GM23248 (cell line): ENCODE data around the gene GSDME.

Source experiments
- EZH2 ChIP-seq: fragments of 200-600 bp; sonication (generic); IDR thresholded peaks from 2 replicates; pipeline ENCODE4 v1.6.1; 2018; ENCODE audit warnings: antibody characterized with exemption, mild to moderate bottlenecking; ENCODE audit not compliant: insufficient read depth, poor library complexity, severe bottlenecking
- EZH2phosphoT487 ChIP-seq: fragments of 200-600 bp; sonication (generic); IDR thresholded peaks from 2 replicates; pipeline ENCODE4 v1.6.1; 2018; ENCODE audit warnings: antibody characterized with exemption, moderate library complexity, mild to moderate bottlenecking, low read depth; ENCODE audit not compliant: insufficient read depth

DNA sequence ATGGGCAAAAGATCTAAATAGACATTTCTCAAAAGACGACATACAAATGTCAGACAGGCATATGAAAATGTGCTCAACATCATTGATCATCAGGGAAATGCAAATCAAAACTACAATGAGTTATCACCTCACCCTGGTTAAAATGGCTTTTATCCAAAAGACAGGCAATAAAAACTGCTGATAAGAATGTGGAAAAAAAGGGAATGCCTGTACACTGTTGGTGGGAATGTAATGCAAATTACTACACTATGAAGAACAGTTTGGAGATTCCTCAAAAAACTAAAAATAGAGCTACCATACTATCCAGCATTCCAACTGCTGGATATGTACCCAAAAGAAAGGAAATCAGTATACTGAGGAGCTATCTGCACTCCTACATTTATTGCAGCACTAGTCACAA, 18.0 kb downstream of the GSDME start:
- TF ChIP-seq EZH2 (no peak), EZH2phosphoT487 (no peak)
